GM12872 (cell line): Measurements from ENCODE around the gene SMIM24.

Experiments used
- CTCF ChIP-seq: IDR thresholded peaks from 3 replicates; pipeline ENCODE4 v1.5.1; 2011; ENCODE audit warnings: low read depth, mild to moderate bottlenecking, low read length, moderate library complexity; ENCODE audit not compliant: insufficient read depth

The SMIM24 gene

DNA sequence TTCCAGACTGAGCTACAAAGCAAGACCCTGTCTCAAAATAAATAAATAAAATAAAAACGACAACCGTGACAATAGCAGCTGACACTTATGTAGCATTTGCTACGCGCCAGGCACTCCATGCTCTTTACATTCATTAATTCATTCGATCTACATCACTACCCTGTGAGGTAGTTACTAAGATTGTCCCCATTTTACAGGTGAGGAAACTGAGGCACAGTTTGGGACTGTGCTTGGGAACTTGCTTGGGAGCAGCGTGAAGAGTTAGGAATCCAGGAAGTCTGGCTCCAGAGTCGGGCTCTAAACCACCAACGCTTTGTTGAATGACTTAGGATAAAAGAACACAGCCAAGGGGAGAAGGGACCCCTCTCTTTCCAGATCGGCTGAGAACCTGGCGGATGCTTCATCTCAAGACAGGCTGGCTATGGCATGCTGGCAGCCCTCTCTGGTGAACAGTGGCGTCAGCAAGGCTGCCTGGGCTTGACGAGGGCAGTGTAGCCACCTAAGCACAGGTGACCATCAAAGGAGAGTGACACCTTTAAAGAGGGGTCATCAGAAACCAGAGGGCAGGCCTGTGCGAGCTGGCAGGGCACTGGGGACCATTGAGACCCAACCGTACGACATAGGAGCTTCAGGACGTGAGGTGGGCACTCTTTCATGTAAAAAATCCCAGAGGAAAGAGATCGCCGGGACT lies 19.6 kb upstream of the SMIM24 start:
- no peak for TF ChIP-seq CTCF

DNA sequence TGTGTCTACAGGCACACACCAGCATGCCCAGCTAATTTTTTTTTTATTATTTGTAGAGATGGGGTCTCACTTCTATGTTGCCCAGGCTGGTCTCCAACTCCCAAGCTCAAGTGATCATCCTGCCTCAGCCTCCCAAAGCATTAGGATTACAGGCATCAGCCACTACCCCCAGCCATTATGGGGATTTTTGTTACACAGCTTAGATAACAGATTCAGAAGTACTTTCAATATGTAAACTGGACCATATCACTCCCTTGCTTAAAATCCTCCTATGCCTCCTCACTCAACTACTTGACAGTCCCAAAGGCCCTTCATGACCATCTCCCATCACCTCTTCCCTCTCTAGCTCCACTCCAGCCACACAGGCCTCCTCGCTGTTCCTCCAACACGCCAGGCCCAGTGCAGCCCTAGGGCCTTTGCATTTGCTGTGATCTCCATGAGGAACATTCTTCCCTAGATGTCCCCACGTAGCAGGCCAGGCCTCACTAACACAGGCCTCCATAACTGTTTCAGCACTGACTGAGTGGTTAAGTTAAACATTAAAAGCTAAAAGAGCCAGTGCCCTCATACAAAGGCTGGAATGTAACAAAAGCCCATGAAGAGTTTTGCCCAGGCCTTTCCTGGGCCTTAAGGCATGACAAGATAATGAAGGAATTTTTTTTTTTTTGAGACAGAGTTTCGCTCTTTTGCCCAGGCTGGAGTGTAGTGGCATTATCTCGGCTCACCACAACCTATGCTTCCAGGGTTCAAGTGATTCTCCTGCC lies 17.6 kb upstream of the SMIM24 start:
- no peak for TF ChIP-seq CTCF

DNA sequence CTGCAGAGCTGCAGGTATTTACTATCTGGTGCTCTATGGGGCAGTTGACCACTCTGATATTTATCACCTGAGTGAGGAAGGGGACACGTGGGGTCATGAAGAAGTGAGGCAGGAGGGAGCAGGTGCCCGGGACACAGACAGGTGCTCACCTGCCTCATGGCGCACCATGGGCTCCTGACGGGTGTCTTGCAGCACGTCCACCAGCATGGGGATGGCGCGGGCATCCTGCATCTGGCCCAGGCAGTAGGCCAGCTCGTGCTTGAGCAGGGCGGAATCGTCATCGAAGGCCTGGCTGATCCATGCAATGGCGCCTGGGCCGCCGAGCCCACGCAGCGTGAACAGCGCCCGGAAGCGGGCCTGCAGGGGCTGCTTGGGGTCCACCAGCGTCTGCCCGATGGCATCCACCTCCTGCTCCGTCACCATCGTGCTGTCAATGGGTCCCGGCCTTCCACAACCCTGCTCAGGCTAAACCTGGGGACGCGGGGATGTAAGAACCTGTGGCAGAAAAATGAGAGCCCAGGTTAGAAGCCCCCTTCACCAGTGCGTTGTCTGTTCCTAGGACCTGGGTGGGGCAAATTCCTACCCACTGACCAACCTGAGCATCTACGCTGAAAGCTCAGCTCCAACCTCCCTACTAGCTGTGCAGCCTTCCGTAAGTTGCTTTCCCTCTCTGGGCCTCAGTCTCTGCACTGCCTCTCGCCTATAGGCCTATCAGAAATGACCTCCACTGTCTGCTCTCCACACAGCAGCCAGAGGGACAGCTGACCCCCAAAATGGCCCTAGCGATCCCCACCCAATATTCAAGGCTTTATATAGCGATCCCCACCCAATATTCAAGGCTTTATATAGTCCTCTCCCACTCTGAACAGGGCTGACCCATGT lies 16.3 kb upstream of the SMIM24 start:
- TF ChIP-seq CTCF: no peak

GRCh38 chr19:3494559-3494958 lies 14.2 kb upstream of the SMIM24 start:
- no peak for TF ChIP-seq CTCF

DNA sequence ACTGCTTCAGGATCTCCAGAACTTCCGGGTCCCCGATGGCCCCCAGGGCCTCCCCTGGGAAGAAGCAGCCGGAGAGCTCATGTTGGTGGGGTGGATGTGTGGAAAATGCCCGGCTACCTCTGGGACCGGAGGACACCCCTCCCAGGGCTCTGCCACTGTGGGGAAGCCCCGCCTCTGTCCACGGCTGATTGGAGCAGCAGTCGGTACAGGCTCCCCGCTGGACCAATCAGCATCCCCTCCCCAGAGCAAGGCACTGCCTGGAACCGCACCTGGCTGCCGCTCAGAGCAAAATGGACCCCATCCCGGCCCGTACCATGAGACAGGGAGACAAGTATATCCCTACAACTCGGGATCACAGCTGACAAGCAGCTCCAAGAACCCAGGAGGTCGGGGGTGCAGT lies 13.7 kb upstream of the SMIM24 start:
- no peak for TF ChIP-seq CTCF

GRCh38 chr19:3493651-3494050 lies 13.3 kb upstream of the SMIM24 start:
- no peak for TF ChIP-seq CTCF

DNA sequence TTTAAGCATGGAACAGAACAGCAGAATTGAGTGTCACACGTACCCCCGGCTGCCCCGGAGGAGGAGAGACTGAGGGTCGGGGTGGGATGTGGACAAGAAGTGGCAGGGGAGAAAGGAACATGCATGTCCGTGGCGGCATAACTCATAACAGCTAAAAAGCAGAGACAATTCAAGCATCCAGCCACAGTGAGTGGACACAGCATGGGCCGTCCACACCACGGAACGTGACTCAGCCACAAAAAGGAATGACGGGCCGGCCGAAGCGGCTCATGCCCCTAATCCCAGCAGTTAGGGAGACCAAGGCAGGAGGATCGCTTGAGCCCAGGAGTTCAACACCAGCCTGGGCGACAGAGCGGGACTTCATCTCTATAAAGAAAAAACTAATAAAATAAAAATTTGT lies 12.6 kb upstream of the SMIM24 start:
- TF ChIP-seq CTCF: no peak
